ENCODE data around the gene DCX. TPM values are rescaled to one million over a fixed set of nuclear protein-coding genes. Genes with fewer than 3 reads are reported as not detected.

The DCX gene
- total RNA-seq, 1 donor from 2014 or later, result not detected

GRCh38 chrX:111394569-111394968 lies 17.4 kb downstream of the DCX start:
- no peak for TF ChIP-seq CTCF (IDR thresholded peaks at IDR 0.05)
- H3K4me3 Mint-ChIP-seq, result no peak overlapping the region
- no peaks in the 10 kb centered on the region for H3K9me3 Mint-ChIP-seq
- ChIA-PET POLR2A (no interaction called here), CTCF (no interaction called here)
- DNase-seq (no peak), ATAC-seq (ENCODE audit: low read depth) (no peak)
- no peaks in the 10 kb centered on the region for H3K4me1 Mint-ChIP-seq
- H3K27me3 Mint-ChIP-seq, result no peaks in the 10 kb centered on the region
- H3K36me3 Mint-ChIP-seq (ENCODE audit: low read depth), result no peaks in the 10 kb centered on the region
- intact Hi-C loops (cut with micrococcal nuclease), result no loop called here
- H3K27ac Mint-ChIP-seq, result no peak overlapping the region

GRCh38 chrX:111387470-111388070 lies 24.4 kb downstream of the DCX start:
- Mint-ChIP-seq H3K4me1 (no peaks in the 10 kb centered on the region), H3K9me3 (no peaks in the 10 kb centered on the region), H3K36me3 (ENCODE audit: low read depth) (no peaks in the 10 kb centered on the region), H3K27ac (no peak overlapping the region), H3K27me3 (no peaks in the 10 kb centered on the region), H3K4me3 (no peak overlapping the region)
- DNase-seq, result no peak
- ChIA-PET CTCF (no interaction called here), POLR2A (no interaction called here)
- TF ChIP-seq CTCF (IDR thresholded peaks at IDR 0.05), result no peak
- intact Hi-C loops (cut with micrococcal nuclease), result no loop called here
- ATAC-seq (ENCODE audit: low read depth), result no peak

- Mint-ChIP-seq H3K4me1 (no peaks in the 10 kb centered on the region), H3K36me3 (ENCODE audit: low read depth) (no peaks in the 10 kb centered on the region), H3K27me3 (no peaks in the 10 kb centered on the region), H3K9me3 (no peaks in the 10 kb centered on the region), H3K27ac (no peak overlapping the region), H3K4me3 (no peak overlapping the region)
- DNase-seq (no peak), ATAC-seq (ENCODE audit: low read depth) (no peak)
- ChIA-PET POLR2A (no interaction called here), CTCF (no interaction called here)
- no peak for TF ChIP-seq CTCF (IDR thresholded peaks at IDR 0.05)
- intact Hi-C loops (cut with micrococcal nuclease), result no loop called here
These were observed 25.3 kb downstream of the DCX start for GRCh38 chrX:111386615-111387233.

GRCh38 chrX:111386077-111386476 lies 25.9 kb downstream of the DCX start:
- H3K27me3 Mint-ChIP-seq, result no peaks in the 10 kb centered on the region
- POLR2A ChIA-PET, result no interaction called here
- no peak overlapping the region for H3K4me3 Mint-ChIP-seq
- DNase-seq (no peak), ATAC-seq (ENCODE audit: low read depth) (no peak)
- CTCF ChIA-PET, result no interaction called here
- no peaks in the 10 kb centered on the region for H3K36me3 Mint-ChIP-seq (ENCODE audit: low read depth)
- intact Hi-C loops (cut with micrococcal nuclease), result no loop called here
- H3K27ac Mint-ChIP-seq, result no peak overlapping the region
- no peaks in the 10 kb centered on the region for H3K4me1 Mint-ChIP-seq
- no peak for TF ChIP-seq CTCF (IDR thresholded peaks at IDR 0.05)
- H3K9me3 Mint-ChIP-seq, result no peaks in the 10 kb centered on the region

- POLR2A ChIA-PET, result no interaction called here
These were observed 29.7 kb downstream of the DCX start for GRCh38 chrX:111382277-111382676.

More at GRCh38 chrX:111382277-111382676, 29.7 kb downstream of the DCX start:
- intact Hi-C loops (cut with micrococcal nuclease), result no loop called here
- no peaks in the 10 kb centered on the region for H3K36me3 Mint-ChIP-seq (ENCODE audit: low read depth)
- DNase-seq (no peak), ATAC-seq (ENCODE audit: low read depth) (no peak)
- TF ChIP-seq CTCF (IDR thresholded peaks at IDR 0.05), result no peak
- CTCF ChIA-PET, result no interaction called here
- H3K4me3 Mint-ChIP-seq, result no peak overlapping the region
- no peaks in the 10 kb centered on the region for H3K27me3 Mint-ChIP-seq
- H3K9me3 Mint-ChIP-seq, result no peaks in the 10 kb centered on the region
- H3K27ac Mint-ChIP-seq, result no peak overlapping the region
- no peaks in the 10 kb centered on the region for H3K4me1 Mint-ChIP-seq
